H9 (cell line): ENCODE data around the gene BCKDHA. TPM values are rescaled to one million over a fixed set of nuclear protein-coding genes. Genes with fewer than 3 reads are reported as not detected.

ENCODE experiments used
- DNase-seq: peaks from one replicate; pipeline ENCODE4 v3.0.0-alpha.2; 2017
- H2AFZ ChIP-seq: one replicate; pipeline ENCODE4 v1.6.1; 2013; ENCODE audit warnings: mild to moderate bottlenecking, low read length, control low read depth, moderate library complexity
- H2AK5ac ChIP-seq: 2 replicates; pipeline ENCODE4 v1.6.1; 2013; ENCODE audit warnings: low read length, control low read depth, mixed read lengths; ENCODE audit not compliant: insufficient read length
- H2BK120ac ChIP-seq: one replicate; pipeline ENCODE4 v1.6.1; 2013; ENCODE audit warnings: low read depth, mild to moderate bottlenecking, low read length, control low read depth, inconsistent platforms; ENCODE audit not compliant: poor library complexity, severe bottlenecking
- H2BK12ac ChIP-seq: 2 replicates; pipeline ENCODE4 v1.6.1; 2013; ENCODE audit warnings: low read length, control low read depth, mixed read lengths, low read depth; ENCODE audit not compliant: insufficient read length
- H2BK15ac ChIP-seq: 2 replicates; pipeline ENCODE4 v1.6.1; 2013; ENCODE audit warnings: low read depth, low read length, control low read depth
- H2BK20ac ChIP-seq: one replicate; pipeline ENCODE4 v1.6.1; 2013; ENCODE audit warnings: low read depth, mild to moderate bottlenecking, low read length, control low read depth, inconsistent platforms; ENCODE audit not compliant: poor library complexity, severe bottlenecking
- H2BK5ac ChIP-seq: 2 replicates; pipeline ENCODE4 v1.6.1; 2013; ENCODE audit warnings: low read length, control low read depth, mixed read lengths; ENCODE audit not compliant: insufficient read length
- H3K14ac ChIP-seq: 2 replicates; pipeline ENCODE4 v1.6.1; 2013; ENCODE audit warnings: low read length, control low read depth; ENCODE audit not compliant: insufficient read depth
- H3K18ac ChIP-seq: 2 replicates; pipeline ENCODE4 v1.6.1; 2013; ENCODE audit warnings: low read depth, mild to moderate bottlenecking, mixed read lengths, low read length, control low read depth; ENCODE audit not compliant: insufficient read length
- H3K23ac ChIP-seq: 2 replicates; pipeline ENCODE4 v1.6.1; 2013; ENCODE audit warnings: low read length, control low read depth, mixed read lengths, low read depth; ENCODE audit not compliant: insufficient read length
- H3K23me2 ChIP-seq: 2 replicates; pipeline ENCODE4 v1.6.1; 2013; ENCODE audit warnings: low read depth, mild to moderate bottlenecking, mixed read lengths, low read length, control low read depth; ENCODE audit not compliant: insufficient read length, poor library complexity, severe bottlenecking
- H3K27ac ChIP-seq: 2 replicates; pipeline ENCODE4 v1.5.1; 2013; ENCODE audit warnings: low read length, control low read depth, mixed read lengths, low read depth; ENCODE audit not compliant: insufficient read length
- H3K27me3 ChIP-seq: 2 replicates; pipeline ENCODE4 v1.6.1; 2013; ENCODE audit warnings: low read length, control low read depth, inconsistent platforms; ENCODE audit not compliant: insufficient read depth
- H3K4ac ChIP-seq: 2 replicates; pipeline ENCODE4 v1.6.1; 2013; ENCODE audit warnings: low read depth, mild to moderate bottlenecking, control low read depth, inconsistent platforms, low read length, moderate library complexity
- H3K4me1 ChIP-seq: 2 replicates; pipeline ENCODE4 v1.6.1; 2013; ENCODE audit warnings: low read length, control low read depth, inconsistent platforms; ENCODE audit not compliant: insufficient read depth
- H3K4me2 ChIP-seq: 2 replicates; pipeline ENCODE4 v1.6.1; 2013; ENCODE audit warnings: low read length, control low read depth, mixed read lengths; ENCODE audit not compliant: insufficient read length, insufficient read depth
- H3K56ac ChIP-seq: 2 replicates; pipeline ENCODE4 v1.6.1; 2013; ENCODE audit warnings: low read depth, mild to moderate bottlenecking, mixed read lengths, low read length, control low read depth; ENCODE audit not compliant: insufficient read length
- H3K79me1 ChIP-seq: 2 replicates; pipeline ENCODE4 v1.6.1; 2013; ENCODE audit warnings: low read depth, mild to moderate bottlenecking, moderate library complexity, low read length, control low read depth, inconsistent platforms; ENCODE audit not compliant: insufficient read depth, poor library complexity, severe bottlenecking
- H3K79me2 ChIP-seq: 2 replicates; pipeline ENCODE4 v1.6.1; 2013; ENCODE audit warnings: low read length, control low read depth, inconsistent platforms; ENCODE audit not compliant: insufficient read depth
- H3K9ac ChIP-seq: 2 replicates; pipeline ENCODE4 v1.6.1; 2013; ENCODE audit warnings: low read length, control low read depth, mixed read lengths; ENCODE audit not compliant: insufficient read length; ENCODE audit errors: extremely low read depth
- H3K9me3 ChIP-seq: one replicate; pipeline ENCODE4 v1.6.1; 2013; ENCODE audit warnings: low read depth, low read length, inconsistent platforms; ENCODE audit not compliant: control insufficient read depth
- H3T11ph ChIP-seq: one replicate; pipeline ENCODE4 v1.6.1; 2013; ENCODE audit warnings: mild to moderate bottlenecking, low read length, control low read depth, inconsistent platforms
- H4K20me1 ChIP-seq: one replicate; pipeline ENCODE4 v1.6.1; 2013; ENCODE audit not compliant: control insufficient read depth, insufficient read length, insufficient read depth
- H4K5ac ChIP-seq: 2 replicates; pipeline ENCODE4 v1.6.1; 2013; ENCODE audit warnings: low read depth, mild to moderate bottlenecking, mixed read lengths, low read length, control low read depth; ENCODE audit not compliant: insufficient read length
- H4K8ac ChIP-seq: replicated peaks from 2 replicates; pipeline ENCODE4 v1.6.1; 2013; ENCODE audit warnings: low read length, control low read depth, mixed read lengths, low read depth; ENCODE audit not compliant: insufficient read length
- H4K91ac ChIP-seq: 2 replicates; pipeline ENCODE4 v1.6.1; 2013; ENCODE audit warnings: low read depth, mild to moderate bottlenecking, moderate library complexity, mixed read lengths, low read length, control low read depth; ENCODE audit not compliant: insufficient read length
- H3K27ac Mint-ChIP-seq, 3 experiments: 2 replicates in 2 of 3; 3 replicates in 1 of 3; pipeline ENCODE4 v1.8.0; 2020 to 2021; ENCODE audit warnings: mixed read lengths in 3 of 3, mild to moderate bottlenecking in 1 of 3, moderate library complexity in 1 of 3
- H3K27me3 Mint-ChIP-seq: 2 replicates; pipeline ENCODE4 v1.8.0; 2021; ENCODE audit warnings: low read depth, mild to moderate bottlenecking, moderate library complexity, mixed read lengths
- H3K36me3 Mint-ChIP-seq, 3 experiments: 2 replicates in 2 of 3; 3 replicates in 1 of 3; pipeline ENCODE4 v1.8.0; 2020 to 2021; ENCODE audit warnings: low read depth in 3 of 3, mixed read lengths in 3 of 3; ENCODE audit not compliant: insufficient read depth in 1 of 3
- H3K4me1 Mint-ChIP-seq, 2 experiments: 2 replicates each; pipeline ENCODE4 v1.8.0; 2020; ENCODE audit warnings: mixed read lengths in 2 of 2
- H3K4me3 Mint-ChIP-seq, 2 experiments: 2 replicates in 1 of 2; 3 replicates in 1 of 2; pipeline ENCODE4 v1.8.0; 2020 to 2021; ENCODE audit warnings: mild to moderate bottlenecking in 2 of 2, mixed read lengths in 2 of 2, moderate library complexity in 1 of 2
- H3K9me3 Mint-ChIP-seq, 2 experiments: 2 replicates in 1 of 2; 3 replicates in 1 of 2; pipeline ENCODE4 v1.8.0; 2020; ENCODE audit warnings: mild to moderate bottlenecking in 2 of 2, mixed read lengths in 2 of 2, moderate library complexity in 1 of 2
- WGBS: extraction: QIAGEN DNeasy Blood & Tissue Kit; methylation state at CpG from one replicate; pipeline ENCODE4 v1.1.7; 2013; ENCODE audit warnings: missing lambda C conversion rate, low lambda C conversion rate, mixed read lengths; ENCODE audit not compliant: insufficient read length; ENCODE audit errors: extremely low coverage; 5-methylcytosine and 5-hydroxymethylcytosine counted together
- total RNA-seq: library from RNA; stranded (reverse); gene quantifications from 2 replicates; pipeline ENCODE4 v1.2.1, GENCODE V29; 2021
- TF ChIP-seq, protein P1 (sequence below): fragments of 200-600 bp; sonication (generic); conservative IDR thresholded peaks from 3 replicates; pipeline ENCODE4 v1.8.0; 2021; ENCODE audit warnings: antibody characterized with exemption, mild to moderate bottlenecking

BCKDHA gene
- total RNA-seq, 1 experiment from 2014 or later, result 21.1 TPM

DNA sequence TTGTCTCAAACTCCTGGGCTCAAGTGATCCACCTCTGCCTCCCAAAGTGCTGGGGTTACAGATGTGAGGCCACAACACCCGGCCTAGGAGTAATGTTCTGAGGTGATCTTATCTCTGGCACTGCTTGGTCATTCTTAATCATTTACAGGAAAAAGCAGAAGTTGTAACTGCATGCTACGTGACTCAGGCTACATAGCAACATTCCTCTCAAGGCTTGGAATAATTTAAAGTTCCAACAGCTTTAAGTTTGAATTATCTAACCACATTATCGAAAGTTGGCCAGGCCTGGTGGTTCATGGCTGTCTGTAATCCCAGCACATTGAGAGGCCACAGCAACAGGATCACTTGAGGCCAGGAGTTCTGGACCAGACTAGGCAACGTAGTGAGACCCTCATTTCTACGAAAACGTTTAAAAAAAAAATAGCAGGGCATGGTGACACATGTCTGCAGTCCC is 29.7 kb upstream of the BCKDHA start:
- no peak overlapping the region for H4K5ac ChIP-seq
- H3K36me3 Mint-ChIP-seq, result no peaks in the 10 kb centered on the region; a peak in 1 of 7 replicates
- no peak overlapping the region for H2AFZ ChIP-seq
- H3K27ac Mint-ChIP-seq, result no peak overlapping the region; a peak in 1 of 7 replicates
- no peak overlapping the region for H2BK5ac ChIP-seq
- no peak overlapping the region for H3K4ac ChIP-seq
- H2BK12ac ChIP-seq, result no peak overlapping the region
- H3K27me3 ChIP-seq, result no peaks in the 10 kb centered on the region
- H3K23me2 ChIP-seq, result peaks cover 8% of the 10 kb centered on the region
- H2BK20ac ChIP-seq, result no peak overlapping the region
- DNase-seq, result no peak
- H3T11ph ChIP-seq, result no peak overlapping the region
- no peaks in the 10 kb centered on the region for H4K20me1 ChIP-seq
- H3K14ac ChIP-seq, result no peak overlapping the region
- H3K27ac ChIP-seq, result no peak overlapping the region
- H2BK120ac ChIP-seq, result no peak overlapping the region
- H3K23ac ChIP-seq, result no peak overlapping the region
- H3K9me3 Mint-ChIP-seq, result no peaks in the 10 kb centered on the region
- peaks cover 2 to 8% of the 10 kb centered on the region in 2 experiments; a peak in 2 of 4 replicates for H3K4me1 Mint-ChIP-seq
- H2AK5ac ChIP-seq, result no peak overlapping the region
- no peak overlapping the region for H3K9ac ChIP-seq
- no peaks in the 10 kb centered on the region for H3K4me1 ChIP-seq
- no peak overlapping the region for H2BK15ac ChIP-seq
- no peak overlapping the region for H3K4me3 Mint-ChIP-seq
- H3K9me3 ChIP-seq, result no peaks in the 10 kb centered on the region
- no peaks in the 10 kb centered on the region for H3K79me1 ChIP-seq
- no peaks in the 10 kb centered on the region for H3K79me2 ChIP-seq
- TF ChIP-seq, protein P1, sequence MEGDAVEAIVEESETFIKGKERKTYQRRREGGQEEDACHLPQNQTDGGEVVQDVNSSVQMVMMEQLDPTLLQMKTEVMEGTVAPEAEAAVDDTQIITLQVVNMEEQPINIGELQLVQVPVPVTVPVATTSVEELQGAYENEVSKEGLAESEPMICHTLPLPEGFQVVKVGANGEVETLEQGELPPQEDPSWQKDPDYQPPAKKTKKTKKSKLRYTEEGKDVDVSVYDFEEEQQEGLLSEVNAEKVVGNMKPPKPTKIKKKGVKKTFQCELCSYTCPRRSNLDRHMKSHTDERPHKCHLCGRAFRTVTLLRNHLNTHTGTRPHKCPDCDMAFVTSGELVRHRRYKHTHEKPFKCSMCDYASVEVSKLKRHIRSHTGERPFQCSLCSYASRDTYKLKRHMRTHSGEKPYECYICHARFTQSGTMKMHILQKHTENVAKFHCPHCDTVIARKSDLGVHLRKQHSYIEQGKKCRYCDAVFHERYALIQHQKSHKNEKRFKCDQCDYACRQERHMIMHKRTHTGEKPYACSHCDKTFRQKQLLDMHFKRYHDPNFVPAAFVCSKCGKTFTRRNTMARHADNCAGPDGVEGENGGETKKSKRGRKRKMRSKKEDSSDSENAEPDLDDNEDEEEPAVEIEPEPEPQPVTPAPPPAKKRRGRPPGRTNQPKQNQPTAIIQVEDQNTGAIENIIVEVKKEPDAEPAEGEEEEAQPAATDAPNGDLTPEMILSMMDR, result no peak
- H4K8ac ChIP-seq, result no peak overlapping the region
- H3K27me3 Mint-ChIP-seq, result no peaks in the 10 kb centered on the region
- no CpG with 5 or more reads among the region's 6 CpGs for WGBS
- H3K4me2 ChIP-seq, result no peak overlapping the region
- no peak overlapping the region for H4K91ac ChIP-seq
- no peak overlapping the region for H3K56ac ChIP-seq
- no peak overlapping the region for H3K18ac ChIP-seq
